ENCODE measurements around the gene LRRC43.
"Not testable (repeated sequence)": the region's sequence is repeated elsewhere in the genome, so short reads cannot be mapped to it uniquely, and the experiment has no call there.

LRRC43 gene

GRCh38 chr12:122155705-122156104 is 27.2 kb upstream of the LRRC43 start:
- no peak for DNase-seq (ENCODE audit: low read depth in 2 of 2)

- no peak for DNase-seq (ENCODE audit: low read depth in 2 of 2)
Measured at GRCh38 chr12:122158700-122159285, 24.1 kb upstream of the LRRC43 start.

- DNase-seq (ENCODE audit: low read depth in 2 of 2) = no peak
Measured at GRCh38 chr12:122159882-122160281, 23.0 kb upstream of the LRRC43 start.

- DNase-seq (ENCODE audit: low read depth in 2 of 2) = no peak
Measured at GRCh38 chr12:122160761-122161160, 22.2 kb upstream of the LRRC43 start.

- DNase-seq (ENCODE audit: low read depth in 2 of 2) = no peak
Measured at GRCh38 chr12:122161682-122162081, 21.2 kb upstream of the LRRC43 start.

GRCh38 chr12:122162976-122163375 is 19.9 kb upstream of the LRRC43 start:
- DNase-seq (ENCODE audit: low read depth in 2 of 2) = no peak

- DNase-seq (ENCODE audit: low read depth in 2 of 2) = no peak
Measured at GRCh38 chr12:122166422-122167349, 16.2 kb upstream of the LRRC43 start.

- DNase-seq (ENCODE audit: low read depth in 2 of 2) = no peak
Measured at GRCh38 chr12:122167356-122167925, 15.5 kb upstream of the LRRC43 start.

GRCh38 chr12:122168492-122168891 is 14.4 kb upstream of the LRRC43 start:
- DNase-seq (ENCODE audit: low read depth in 2 of 2) = no peak

GRCh38 chr12:122171399-122171798 is 11.5 kb upstream of the LRRC43 start:
- no peak for DNase-seq (ENCODE audit: low read depth in 2 of 2)

GRCh38 chr12:122172262-122172939 is 10.5 kb upstream of the LRRC43 start:
- no peak for DNase-seq (ENCODE audit: low read depth in 2 of 2)

- DNase-seq (ENCODE audit: low read depth in 2 of 2) = no peak
Measured at GRCh38 chr12:122174155-122174845, 8.6 kb upstream of the LRRC43 start, which contains the start of gene IL31. Gene IL31 (minus strand): TSS chr12:122174221. CDS start chr12:122174172, 49 bp downstream.

- DNase-seq (ENCODE audit: low read depth in 2 of 2) = not testable (repeated sequence)
Measured at GRCh38 chr12:122176473-122176872, 6.5 kb upstream of the LRRC43 start.

- DNase-seq (ENCODE audit: low read depth in 2 of 2) = no peak
Measured at GRCh38 chr12:122183588-122183940, 641 bp downstream of the LRRC43 start.

- no peak for DNase-seq (ENCODE audit: low read depth in 2 of 2)
Measured at GRCh38 chr12:122184517-122184916, 1.6 kb downstream of the LRRC43 start.

GRCh38 chr12:122185079-122185478 is 2.2 kb downstream of the LRRC43 start:
- DNase-seq (ENCODE audit: low read depth in 2 of 2) = no peak

GRCh38 chr12:122185494-122186082 is 2.7 kb downstream of the LRRC43 start:
- no peak for DNase-seq (ENCODE audit: low read depth in 2 of 2)

- DNase-seq (ENCODE audit: low read depth in 2 of 2) = no peak
Measured at GRCh38 chr12:122187466-122187865, 4.5 kb downstream of the LRRC43 start.

- DNase-seq (ENCODE audit: low read depth in 2 of 2) = no peak
Measured at GRCh38 chr12:122189626-122190475, 6.9 kb downstream of the LRRC43 start.
